HAP-1 (cell line): ENCODE data around the gene ANTKMT.
"Not testable (repeated sequence)": the region's sequence is repeated elsewhere in the genome, so short reads cannot be mapped to it uniquely, and the experiment has no call there.

Source experiments
- DNase-seq, 2 experiments: peaks; one replicate each; pipeline ENCODE4 v3.0.0-alpha.2; 2016 to 2020; ENCODE audit warnings: low spot score in 2 of 2
- H3K27me3 ChIP-seq: fragments of 250-450 bp; sonication (Bioruptor Pico); 2 replicates; pipeline ENCODE4 v1.5.1; 2020; ENCODE audit warnings: low read depth, mild to moderate bottlenecking, moderate library complexity
- H3K36me3 ChIP-seq: fragments of 250-450 bp; sonication (Bioruptor Pico); replicated peaks from 2 replicates; pipeline ENCODE4 v1.5.1; 2020; ENCODE audit warnings: mild to moderate bottlenecking
- H3K4me1 ChIP-seq: fragments of 250-450 bp; sonication (Bioruptor Pico); 2 replicates; pipeline ENCODE4 v1.5.1; 2020; ENCODE audit warnings: mild to moderate bottlenecking
- H3K4me3 ChIP-seq: fragments of 250-450 bp; sonication (Bioruptor Pico); 2 replicates; pipeline ENCODE4 v1.5.1; 2020; ENCODE audit warnings: mild to moderate bottlenecking, moderate library complexity
- H3K9me3 ChIP-seq: fragments of 250-450 bp; sonication (Bioruptor Pico); 2 replicates; pipeline ENCODE4 v1.5.1; 2020; ENCODE audit warnings: mild to moderate bottlenecking, moderate library complexity
- in situ Hi-C: fragments of 300-500 bp; cut with MboI; formaldehyde crosslinking; loops from 3 replicates; pipeline ENCODE4 v1.14.3; 2020; ENCODE audit warnings: low sequenced_read_pairs, inconsistent platforms, mixed read lengths

The ANTKMT gene

DNA sequence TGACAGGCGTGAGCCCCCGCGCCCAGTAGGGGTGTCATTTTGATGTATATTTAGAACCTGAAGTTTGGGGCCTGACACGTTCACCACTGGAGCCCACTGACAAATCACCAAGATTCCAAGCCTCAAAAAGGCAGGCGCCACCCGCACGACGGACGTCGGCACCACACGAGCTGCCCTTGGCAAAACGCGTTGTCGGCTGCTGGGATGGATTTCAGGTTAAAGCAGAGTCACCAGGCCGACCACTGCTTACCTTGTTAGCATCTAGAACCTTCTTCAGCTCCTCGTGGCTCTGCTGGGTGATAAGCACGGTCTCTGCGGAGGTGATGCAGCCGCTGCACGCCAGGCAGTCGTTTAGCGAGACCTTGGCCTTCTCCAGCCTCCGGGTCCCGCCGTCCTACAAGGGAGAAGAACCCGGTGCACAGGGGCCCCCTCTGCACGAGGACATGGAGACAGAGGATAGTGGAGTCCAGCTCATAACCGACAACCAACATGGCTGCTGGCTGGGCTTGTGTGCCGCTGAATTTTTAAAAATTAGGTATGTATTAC lies 16.1 kb downstream of the ANTKMT start:
- Histone ChIP-seq H3K4me1 (peaks cover 6% of the 10 kb centered on the region), H3K27me3 (no peaks in the 10 kb centered on the region), H3K36me3 (peaks cover 54% of the 10 kb centered on the region), H3K4me3 (no peak overlapping the region), H3K9me3 (no peaks in the 10 kb centered on the region)
- no peak for DNase-seq
- in situ Hi-C loops: no loop called here

DNA sequence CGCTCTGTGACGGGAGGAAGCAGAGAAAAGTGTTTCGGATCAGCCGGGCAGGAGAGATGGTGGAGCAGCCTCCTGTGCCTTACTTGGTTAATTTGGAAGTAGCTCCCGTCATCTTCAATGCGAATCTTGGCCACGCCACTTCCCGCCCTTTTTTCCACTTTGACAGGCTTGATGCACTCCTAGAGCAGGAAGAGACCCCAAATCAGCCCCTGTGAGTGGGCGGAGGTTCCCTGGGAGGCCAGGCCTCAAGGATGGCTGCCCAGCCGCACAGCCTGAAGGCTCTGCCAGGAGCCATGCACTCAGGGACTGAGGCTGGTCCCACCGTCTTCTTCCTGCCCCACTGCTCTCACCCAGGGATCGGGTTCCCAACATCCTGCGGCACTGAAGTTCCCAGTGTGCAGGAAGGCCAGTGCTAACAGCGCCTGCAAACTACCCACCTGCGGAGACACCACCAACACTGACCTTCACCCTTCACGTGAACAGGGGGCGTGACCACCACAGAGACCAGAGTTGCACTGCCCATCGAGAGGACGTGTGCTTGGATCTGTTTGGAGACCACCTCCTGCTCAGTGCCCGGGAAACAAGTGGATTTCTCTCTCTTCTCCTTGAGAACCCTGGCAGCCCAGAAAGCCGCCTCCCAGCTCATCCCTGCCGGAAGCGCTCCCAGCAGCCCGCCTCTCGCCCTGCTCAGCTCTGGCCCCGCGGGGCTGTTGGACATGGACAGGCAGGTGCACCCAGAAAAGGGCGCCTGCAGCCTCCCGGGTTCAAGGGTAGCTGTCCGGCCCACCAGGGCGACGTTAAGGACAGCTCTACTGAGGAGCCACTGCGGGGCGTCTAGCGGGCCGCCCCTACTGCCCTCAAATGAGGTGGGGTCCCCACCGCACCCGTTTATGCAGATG lies 18.9 kb downstream of the ANTKMT start:
- in situ Hi-C loops: no loop called here
- Histone ChIP-seq H3K27me3 (no peaks in the 10 kb centered on the region), H3K4me3 (peak overlapping the region; percentile 98), H3K36me3 (peaks cover 32% of the 10 kb centered on the region), H3K9me3 (no peaks in the 10 kb centered on the region), H3K4me1 (peaks cover 6% of the 10 kb centered on the region)
- no peak for DNase-seq

DNA sequence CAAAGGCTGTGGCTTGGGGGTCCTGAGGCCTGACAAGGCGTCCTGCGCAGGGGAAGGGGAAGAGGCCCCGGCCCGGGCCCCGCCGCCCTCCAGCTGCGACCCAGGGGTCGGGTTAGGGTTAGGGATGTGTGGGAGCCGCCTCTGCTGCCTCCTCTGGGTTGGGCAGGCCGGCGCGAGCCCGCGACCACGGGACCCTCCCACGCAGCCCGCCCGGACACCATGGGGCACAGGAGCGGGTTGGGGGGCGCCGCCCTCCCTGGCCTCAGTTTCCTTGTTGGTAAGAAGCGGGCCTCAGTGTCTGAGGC lies 19.5 kb downstream of the ANTKMT start:
- in situ Hi-C loops: no loop called here
- no peak for DNase-seq
- Histone ChIP-seq H3K4me3 (peak overlapping the region; percentile 98), H3K27me3 (no peaks in the 10 kb centered on the region), H3K36me3 (peaks cover 27% of the 10 kb centered on the region), H3K4me1 (peaks cover 6% of the 10 kb centered on the region), H3K9me3 (no peaks in the 10 kb centered on the region)

DNA sequence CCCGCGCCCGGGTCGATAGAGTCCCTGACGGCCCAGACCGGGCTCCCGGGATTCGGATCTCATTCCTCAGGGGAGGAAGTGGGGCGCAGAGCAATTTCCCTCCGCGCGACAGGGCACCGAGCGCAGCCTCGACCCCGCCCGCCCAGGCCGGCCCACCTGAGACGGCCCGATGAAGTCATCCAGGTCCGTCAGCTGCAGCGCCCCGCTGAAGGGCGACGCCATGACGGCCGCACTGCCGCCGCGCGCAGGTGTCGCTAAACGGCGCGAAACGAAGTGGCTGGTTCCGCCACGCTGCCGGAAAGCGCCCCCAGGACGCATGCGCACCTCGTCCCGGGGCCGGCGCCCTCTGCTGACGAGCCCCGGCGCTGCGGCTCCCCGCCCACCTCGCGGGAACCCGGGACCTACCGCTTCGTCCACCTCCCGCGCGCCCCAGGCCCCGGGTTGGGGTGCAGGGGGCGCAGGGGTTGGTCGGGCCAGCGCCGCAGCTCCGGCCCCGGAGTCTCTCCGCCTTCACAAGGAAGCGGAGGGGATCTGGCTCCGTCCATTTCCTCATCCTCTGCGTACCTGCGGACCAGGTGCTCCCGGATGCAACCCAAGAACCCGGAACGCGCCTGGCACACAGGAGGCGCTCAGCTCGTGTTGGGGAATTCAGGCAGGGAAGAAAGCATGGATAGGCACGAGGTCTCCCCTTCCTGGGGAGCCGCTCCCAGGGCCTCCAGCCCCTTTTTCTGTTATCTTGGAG lies 20.0 kb downstream of the ANTKMT start, which contains the start of gene CIAO3:
TSS of gene CIAO3 (minus strand) at position 234 of the 742 bp plus-strand sequence. CDS start at position 222, 12 bp downstream.
- H3K4me1 ChIP-seq: peaks cover 6% of the 10 kb centered on the region
- DNase-seq: peak; percentile 72 to 92
- in situ Hi-C loops: no loop called here
- H3K27me3 ChIP-seq: no peaks in the 10 kb centered on the region
- H3K9me3 ChIP-seq: no peaks in the 10 kb centered on the region
- peak within 1 kb of the TSS; percentile 98 for H3K4me3 ChIP-seq
- H3K36me3 ChIP-seq: peaks cover 22% of the 10 kb centered on the region

DNA sequence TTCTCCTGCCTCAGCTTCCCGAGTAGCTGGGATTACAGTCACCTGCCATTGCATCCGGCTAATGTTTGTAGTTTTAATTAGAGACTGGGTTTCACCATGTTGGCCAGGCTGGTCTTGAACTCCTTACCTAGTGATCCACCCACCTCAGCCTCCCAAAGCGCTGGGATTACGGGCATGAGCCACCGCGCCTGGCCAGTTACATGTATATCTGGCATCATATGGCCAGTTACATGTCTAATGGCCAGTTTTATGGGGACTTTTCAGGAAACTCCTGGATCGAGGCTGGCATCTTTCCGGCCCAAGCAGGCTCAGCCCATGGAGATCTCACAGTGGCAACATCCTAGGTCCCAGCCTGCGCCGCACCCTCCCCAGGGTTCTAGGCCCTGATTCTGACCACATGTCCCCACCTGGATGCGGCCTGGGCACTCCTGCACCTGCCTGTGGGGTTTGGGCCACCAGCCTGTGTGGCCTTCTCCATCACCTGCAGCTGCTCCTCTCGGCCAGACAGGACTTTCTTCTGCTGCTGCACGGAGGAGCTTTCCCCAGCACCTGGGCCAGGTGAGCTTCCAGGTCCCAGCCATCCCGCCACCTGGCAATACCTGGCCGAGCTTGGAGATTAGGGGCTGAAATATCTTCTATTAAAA lies 21.2 kb downstream of the ANTKMT start:
- Histone ChIP-seq H3K36me3 (peaks cover 10% of the 10 kb centered on the region), H3K4me1 (peaks cover 6% of the 10 kb centered on the region), H3K27me3 (no peaks in the 10 kb centered on the region), H3K4me3 (no peak overlapping the region), H3K9me3 (no peaks in the 10 kb centered on the region)
- no peak for DNase-seq
- in situ Hi-C loops: no loop called here

DNA sequence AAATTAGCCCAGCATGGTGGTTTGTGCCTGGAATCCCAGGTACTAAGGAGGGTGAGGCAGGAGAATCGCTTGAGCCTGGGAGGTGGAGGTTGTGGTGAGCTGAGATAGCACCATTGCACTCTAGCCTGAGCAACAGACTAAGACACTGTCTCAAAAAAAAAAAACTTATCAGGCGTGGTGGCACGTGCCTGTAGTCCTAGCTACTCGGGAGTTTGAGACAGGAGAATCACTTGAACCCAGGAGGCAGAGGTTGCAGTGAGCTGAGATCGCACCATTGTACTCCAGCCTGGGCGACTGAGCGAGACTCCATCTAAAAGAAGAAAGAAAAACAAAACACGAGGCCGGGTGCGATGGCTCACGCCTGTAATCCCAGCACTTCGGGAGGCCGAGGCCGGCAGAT lies 21.9 kb downstream of the ANTKMT start:
- H3K36me3 ChIP-seq, H3K4me3 ChIP-seq, H3K27me3 ChIP-seq, H3K4me1 ChIP-seq, in situ Hi-C loops, H3K9me3 ChIP-seq, DNase-seq: not testable (repeated sequence)

DNA sequence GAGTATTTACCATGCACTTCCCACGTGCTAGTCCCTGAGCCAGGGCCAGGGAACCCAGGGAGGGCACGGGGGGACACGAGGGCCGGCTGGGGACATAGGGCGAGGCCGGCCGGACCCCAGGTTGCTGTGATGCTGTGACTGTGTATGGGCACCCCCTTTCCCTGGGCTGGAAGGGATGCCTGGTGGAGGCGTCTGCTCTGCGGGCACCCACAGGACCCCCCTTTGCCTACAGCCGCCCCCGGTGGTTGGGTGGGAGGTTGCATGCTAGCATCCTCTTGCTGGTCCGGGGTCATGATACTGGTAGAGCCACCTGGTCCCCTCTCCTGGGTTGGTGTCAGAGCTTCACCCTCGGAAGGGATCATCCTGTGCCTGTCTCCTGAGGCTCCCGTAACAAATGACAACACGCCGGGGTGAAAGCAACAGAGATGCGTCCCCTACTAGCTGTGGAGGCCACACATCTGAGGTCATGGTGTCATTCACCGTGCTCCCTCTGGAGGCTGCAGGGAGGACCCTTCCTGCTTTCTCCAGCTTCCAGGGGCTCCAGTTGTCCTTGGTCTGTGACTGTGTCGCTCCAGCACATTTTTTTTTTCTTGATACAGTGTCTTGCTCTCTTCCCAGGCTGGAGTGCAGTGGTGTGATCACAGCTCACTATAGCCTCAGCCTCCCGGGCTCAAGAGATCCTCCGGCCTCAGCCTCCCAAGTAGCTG lies 23.0 kb downstream of the ANTKMT start:
- peaks cover 3% of the 10 kb centered on the region for H3K36me3 ChIP-seq
- peak in 1 of 2 experiments; percentile 41 for DNase-seq

DNA sequence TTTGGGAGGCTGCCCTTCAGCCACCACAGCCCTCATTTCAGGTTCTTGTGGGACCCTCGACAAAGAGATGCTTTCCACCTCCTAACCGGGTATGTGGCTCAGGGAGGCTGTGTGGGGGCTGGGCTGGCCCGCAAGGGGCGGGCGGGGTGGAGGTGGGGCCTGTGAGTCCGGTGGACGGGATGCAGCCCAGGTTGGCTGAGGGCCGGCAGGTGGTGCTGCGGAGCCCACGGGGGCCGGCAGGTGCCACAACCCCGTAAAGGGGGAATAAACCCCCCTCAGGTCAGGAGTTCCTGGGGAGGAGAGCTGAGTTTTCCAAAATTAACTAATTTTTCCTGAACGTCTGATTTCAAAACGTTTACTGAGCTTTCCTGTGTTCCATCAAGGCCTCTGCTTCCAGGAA lies 24.8 kb downstream of the ANTKMT start:
- peaks cover 3% of the 10 kb centered on the region for H3K4me1 ChIP-seq
- in situ Hi-C loops: no loop called here
- H3K36me3 ChIP-seq: no peaks in the 10 kb centered on the region
- peak; percentile 31 to 81 for DNase-seq
- H3K4me3 ChIP-seq: no peak overlapping the region
- H3K9me3 ChIP-seq: no peaks in the 10 kb centered on the region
- H3K27me3 ChIP-seq: no peaks in the 10 kb centered on the region

More for the DNA sequence above, 23.0 kb downstream of the ANTKMT start:
- Histone ChIP-seq H3K9me3 (no peaks in the 10 kb centered on the region), H3K4me1 (peaks cover 6% of the 10 kb centered on the region), H3K4me3 (no peak overlapping the region), H3K27me3 (no peaks in the 10 kb centered on the region)
- in situ Hi-C loops: no loop called here

DNA sequence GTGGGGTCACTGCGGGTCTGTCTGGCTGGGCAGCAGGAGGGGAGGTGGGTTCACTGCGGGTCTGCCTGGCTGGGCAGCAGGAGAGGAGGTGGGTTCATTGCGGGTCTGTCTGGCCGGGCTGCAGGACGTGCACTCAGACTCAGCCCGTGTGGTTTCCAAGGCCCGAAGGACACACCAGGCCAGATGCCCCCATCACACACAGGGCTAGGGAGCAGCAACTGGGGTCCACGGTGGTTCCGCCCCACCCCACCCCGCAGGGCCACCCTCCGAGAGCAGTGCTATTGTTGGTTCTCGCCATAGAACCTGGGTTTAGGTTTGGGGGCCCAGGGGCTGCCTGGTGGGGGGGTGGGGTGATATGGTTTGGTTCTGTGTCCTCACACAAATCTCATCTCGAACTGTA lies 25.7 kb downstream of the ANTKMT start:
- no peak for DNase-seq
- in situ Hi-C loops: no loop called here
- Histone ChIP-seq H3K4me1 (peaks cover 2% of the 10 kb centered on the region), H3K4me3 (no peak overlapping the region), H3K36me3 (no peaks in the 10 kb centered on the region), H3K27me3 (no peaks in the 10 kb centered on the region), H3K9me3 (no peaks in the 10 kb centered on the region)

DNA sequence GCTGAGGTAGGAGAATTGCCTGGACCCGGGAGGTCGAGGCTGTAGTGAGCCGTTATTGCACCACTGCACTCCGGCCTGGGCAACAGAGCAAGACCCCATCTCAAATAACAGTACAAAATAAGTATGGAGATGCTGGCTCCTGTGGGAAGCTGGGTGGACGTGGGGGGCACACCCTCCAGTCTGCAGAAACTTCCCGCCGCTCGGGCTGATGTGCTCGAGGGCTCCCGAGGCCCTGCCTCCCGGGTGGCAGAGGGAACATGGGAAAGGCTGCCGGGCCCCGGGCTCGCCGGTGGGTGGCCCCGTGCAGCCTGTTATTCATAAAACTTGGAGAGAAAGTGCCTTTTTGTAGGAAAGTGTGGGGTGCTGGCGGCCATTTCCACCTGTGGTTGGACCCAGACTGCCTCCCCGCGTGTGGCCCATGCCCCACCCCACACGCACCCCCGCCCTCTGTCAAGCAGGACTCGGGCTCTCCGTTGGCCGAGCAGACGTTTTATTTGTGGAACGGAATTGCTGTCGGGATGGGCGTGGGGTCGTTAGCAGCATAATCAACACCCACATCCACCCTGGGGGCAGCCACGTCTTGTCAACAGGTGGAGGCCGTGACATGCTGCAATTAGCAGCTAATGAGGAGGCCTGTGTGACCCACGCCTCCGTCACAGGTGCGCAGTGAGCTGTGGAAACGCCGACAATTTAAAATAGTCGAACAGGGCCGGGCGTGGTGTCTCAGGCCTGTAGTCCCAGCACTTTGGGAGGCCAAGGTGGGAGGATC lies 27.2 kb downstream of the ANTKMT start:
- Histone ChIP-seq H3K9me3 (no peaks in the 10 kb centered on the region), H3K27me3 (no peaks in the 10 kb centered on the region), H3K4me1 (peaks cover 11% of the 10 kb centered on the region), H3K36me3 (no peaks in the 10 kb centered on the region), H3K4me3 (no peak overlapping the region)
- in situ Hi-C loops: no loop called here
- DNase-seq: no peak

DNA sequence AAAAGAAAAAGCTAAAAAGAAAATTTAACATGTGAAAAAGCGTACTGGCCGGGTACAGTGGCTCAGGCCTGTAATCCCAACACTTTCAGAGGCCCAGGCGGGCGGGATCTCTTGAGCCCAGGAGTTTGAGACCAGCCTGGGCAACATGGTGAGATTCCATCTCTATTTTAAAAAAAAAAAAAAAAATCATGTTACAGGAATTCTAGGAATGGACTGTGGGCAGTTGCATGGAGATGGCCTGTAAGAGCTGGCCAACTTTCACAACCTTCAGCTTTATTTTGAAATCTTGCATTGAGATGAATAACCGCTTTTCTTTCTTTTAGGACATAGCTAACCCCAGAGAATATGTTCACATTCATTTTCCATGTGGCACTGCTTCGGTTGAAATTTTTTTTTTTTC lies 28.1 kb downstream of the ANTKMT start:
- H3K9me3 ChIP-seq: no peaks in the 10 kb centered on the region
- H3K4me1 ChIP-seq: peaks cover 11% of the 10 kb centered on the region
- H3K4me3 ChIP-seq: no peak overlapping the region
- H3K27me3 ChIP-seq: no peaks in the 10 kb centered on the region
- no peak for DNase-seq
- in situ Hi-C loops: no loop called here
- no peaks in the 10 kb centered on the region for H3K36me3 ChIP-seq

DNA sequence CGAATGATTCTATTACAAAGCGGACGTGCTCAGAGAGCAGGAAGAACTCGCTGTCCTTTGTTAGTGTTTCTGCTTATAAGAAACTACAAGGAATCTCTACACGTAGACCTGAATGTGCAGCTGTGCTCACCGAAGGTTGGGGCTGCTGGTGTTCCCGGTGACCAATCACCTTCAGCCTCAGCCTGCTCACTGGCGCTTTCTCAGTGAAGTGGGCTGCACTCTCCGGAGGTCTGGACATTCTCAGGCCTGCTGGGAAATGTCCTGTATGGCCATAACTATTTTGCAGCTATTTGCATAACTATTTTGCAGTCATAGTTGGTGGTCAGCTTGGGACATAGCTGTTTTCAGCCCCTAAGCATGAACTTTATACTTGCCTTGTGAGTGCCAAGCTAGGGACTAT lies 29.5 kb downstream of the ANTKMT start:
- Histone ChIP-seq H3K27me3 (no peaks in the 10 kb centered on the region), H3K9me3 (no peaks in the 10 kb centered on the region), H3K4me3 (no peak overlapping the region), H3K4me1 (peaks cover 11% of the 10 kb centered on the region), H3K36me3 (no peaks in the 10 kb centered on the region)
- no peak for DNase-seq
- in situ Hi-C loops: no loop called here
